ENCODE measurements around the gene OXCT1. TPM values are rescaled to one million over a fixed set of nuclear protein-coding genes. Genes with fewer than 3 reads are reported as not detected.

OXCT1 gene
- total and polyA plus RNA-seq, 9 of the 15 experiments (the other 6 are each of a cell fraction or from before 2014, with no cell fraction given), result 24.7 to 61.2 (median 41.9) TPM

GRCh38 chr5:41869724-41870626 lies at the start of gene OXCT1 (continued):
- TF ChIP-seq CCNT2 (IDR thresholded peaks at IDR 0.05; ENCODE audit: borderline replicate concordance, extremely low read depth, insufficient read length, low read depth, low read length) (peak; percentile 82), STAG1 (CRISPR knock-in tag; IDR thresholded peaks at IDR 0.05; ENCODE audit: borderline replicate concordance) (no peak; the same call in 1 of the 2 replicates), ILK (tag; IDR thresholded peaks at IDR 0.05; ENCODE audit: borderline replicate concordance, low read depth) (no peak), PHF8 (IDR thresholded peaks at IDR 0.05; ENCODE audit: borderline replicate concordance, low read length) (peak; percentile 82; the same call in 1 of the 2 replicates), CREB3 (tag; conservative IDR thresholded peaks at IDR 0.05; ENCODE audit: low read depth) (0 out of 2 replicates have a peak, but pooled peaks have one; percentile 34), USF1 (CRISPR knock-in tag; IDR thresholded peaks at IDR 0.05) (peak; percentile 6; the same call in 1 of the 2 replicates), PRDM10 (IDR thresholded peaks at IDR 0.05; ENCODE audit: partially characterized antibody) (peak; percentile 35), BRCA1 (IDR thresholded peaks at IDR 0.05) (no peak), BRCA1 (CRISPR knock-in tag; IDR thresholded peaks at IDR 0.05) (no peak), ZNF407 (IDR thresholded peaks at IDR 0.05; ENCODE audit: low read depth) (peak; percentile 48; the same call in 1 of the 2 replicates), NRF1 (conservative IDR thresholded peaks at IDR 0.05 in 1 of 2, IDR thresholded peaks at IDR 0.05 in 1 of 2) (peak; percentile 79 to 84)

Data from K562 (cell line).